Activated CD4-positive, alpha-beta T cell treated with anti-CD3 and anti-CD28 coated beads, Interleukin-2, amount 10 ng/mL, durations not matched to agents 7 days and 5 days (primary cell): ENCODE results near the gene CAMK2D. TPM values are rescaled to one million over a fixed set of nuclear protein-coding genes. Genes with fewer than 3 reads are reported as not detected.

Experiments used
- CTCF ChIA-PET: fragments of 350-600 bp; sonication (Branson Sonifier 250); formaldehyde crosslinking; loops from one replicate; lab custom pipeline; 2021; ENCODE audit warnings: antibody characterized with exemption; lab: Charles Lee
- POLR2A ChIA-PET: fragments of 350-600 bp; sonication (Branson Sonifier 250); formaldehyde crosslinking; loops from one replicate; lab custom pipeline; 2021; ENCODE audit warnings: antibody characterized with exemption; lab: Charles Lee
- DNase-seq: peaks from one replicate; pipeline ENCODE4 v3.0.0-alpha.2; 2020
- H3K27ac Mint-ChIP-seq: one replicate; pipeline ENCODE4 v1.8.0; 2021; ENCODE audit warnings: mild to moderate bottlenecking, moderate library complexity, mixed read lengths
- H3K27me3 Mint-ChIP-seq: one replicate; pipeline ENCODE4 v1.8.0; 2021; ENCODE audit warnings: mixed read lengths
- H3K36me3 Mint-ChIP-seq: one replicate; pipeline ENCODE4 v1.8.0; 2021; ENCODE audit warnings: low read depth, mixed read lengths
- H3K4me1 Mint-ChIP-seq: one replicate; pipeline ENCODE4 v1.8.0; 2021; ENCODE audit warnings: mixed read lengths
- H3K4me3 Mint-ChIP-seq: one replicate; pipeline ENCODE4 v1.8.0; 2021; ENCODE audit warnings: mild to moderate bottlenecking, moderate library complexity, mixed read lengths
- H3K9me3 Mint-ChIP-seq: one replicate; pipeline ENCODE4 v1.8.0; 2021; ENCODE audit warnings: mixed read lengths
- total RNA-seq, 2 experiments: library from RNA; stranded (reverse); gene quantifications; one replicate each; pipeline ENCODE4 v1.2.3, GENCODE V29; 2021

Gene CAMK2D
- total RNA-seq, 2 experiments from 2014 or later, result 37.8 to 38.5 TPM

GRCh38 chr4:113604955-113605354 lies 156.6 kb downstream of the CAMK2D start:
- POLR2A ChIA-PET, result no interaction called here
- Mint-ChIP-seq H3K27me3 (no peaks in the 10 kb centered on the region), H3K9me3 (peaks cover 7% of the 10 kb centered on the region), H3K27ac (no peak overlapping the region), H3K4me1 (no peaks in the 10 kb centered on the region), H3K36me3 (peaks cover 43% of the 10 kb centered on the region), H3K4me3 (no peak overlapping the region)
- CTCF ChIA-PET, result no interaction called here
- DNase-seq, result no peak

GRCh38 chr4:113603911-113604310 lies 157.6 kb downstream of the CAMK2D start:
- no peak overlapping the region for H3K27ac Mint-ChIP-seq
- CTCF ChIA-PET, result interaction anchor here (1.0 kb wide), 1 partner anchor 13 kb away, joined by 3 read pairs; no protein-coding TSS in a partner anchor

GRCh38 chr4:113602646-113603228 lies 158.8 kb downstream of the CAMK2D start:
- CTCF ChIA-PET, result no interaction called here
- peaks cover 36% of the 10 kb centered on the region for H3K36me3 Mint-ChIP-seq
- no peak for DNase-seq

More at GRCh38 chr4:113603911-113604310, 157.6 kb downstream of the CAMK2D start:
- H3K4me3 Mint-ChIP-seq, result no peak overlapping the region
- no peak for DNase-seq
- peaks cover 7% of the 10 kb centered on the region for H3K9me3 Mint-ChIP-seq
- no peaks in the 10 kb centered on the region for H3K4me1 Mint-ChIP-seq
- POLR2A ChIA-PET, result no interaction called here
- H3K36me3 Mint-ChIP-seq, result peaks cover 40% of the 10 kb centered on the region
- no peaks in the 10 kb centered on the region for H3K27me3 Mint-ChIP-seq

GRCh38 chr4:113601636-113602035 lies 159.9 kb downstream of the CAMK2D start:
- Mint-ChIP-seq H3K27me3 (no peaks in the 10 kb centered on the region), H3K9me3 (peaks cover 2% of the 10 kb centered on the region), H3K27ac (no peak overlapping the region), H3K4me3 (no peak overlapping the region), H3K4me1 (peaks cover 3% of the 10 kb centered on the region), H3K36me3 (peaks cover 30% of the 10 kb centered on the region)
- CTCF ChIA-PET, result interaction anchor here (0.6 kb wide), 1 partner anchor 26 kb away, joined by 3 read pairs; no protein-coding TSS in a partner anchor
- DNase-seq, result no peak
- POLR2A ChIA-PET, result no interaction called here

More at GRCh38 chr4:113602646-113603228, 158.8 kb downstream of the CAMK2D start:
- Mint-ChIP-seq H3K27me3 (no peaks in the 10 kb centered on the region), H3K27ac (no peak overlapping the region), H3K4me1 (no peaks in the 10 kb centered on the region), H3K9me3 (peaks cover 6% of the 10 kb centered on the region), H3K4me3 (no peak overlapping the region)
- POLR2A ChIA-PET, result no interaction called here

GRCh38 chr4:113596396-113596795 lies 165.1 kb downstream of the CAMK2D start:
- H3K27ac Mint-ChIP-seq, result no peak overlapping the region
- H3K4me3 Mint-ChIP-seq, result no peak overlapping the region
- H3K9me3 Mint-ChIP-seq, result peaks cover 2% of the 10 kb centered on the region
- no peak for DNase-seq
- peaks cover 22% of the 10 kb centered on the region for H3K4me1 Mint-ChIP-seq
- peaks cover 50% of the 10 kb centered on the region for H3K36me3 Mint-ChIP-seq
- no peaks in the 10 kb centered on the region for H3K27me3 Mint-ChIP-seq
- CTCF ChIA-PET, result interaction anchor here (0.6 to 1.1 kb wide), 3 partner anchors 21 to 71 kb away, joined by 3 to 4 read pairs (median 3); no protein-coding TSS in a partner anchor
- POLR2A ChIA-PET, result no interaction called here

- peaks cover 22% of the 10 kb centered on the region for H3K4me1 Mint-ChIP-seq
- peaks cover 51% of the 10 kb centered on the region for H3K36me3 Mint-ChIP-seq
- peaks cover 2% of the 10 kb centered on the region for H3K9me3 Mint-ChIP-seq
- ChIA-PET CTCF (no interaction called here), POLR2A (no interaction called here)
- no peak overlapping the region for H3K4me3 Mint-ChIP-seq
- no peak overlapping the region for H3K27ac Mint-ChIP-seq
- no peaks in the 10 kb centered on the region for H3K27me3 Mint-ChIP-seq
- no peak for DNase-seq
Measured at GRCh38 chr4:113594231-113594556, 167.3 kb downstream of the CAMK2D start.

GRCh38 chr4:113593400-113594230 lies 167.9 kb downstream of the CAMK2D start:
- Mint-ChIP-seq H3K4me1 (peaks cover 22% of the 10 kb centered on the region), H3K27ac (no peak overlapping the region), H3K36me3 (peaks cover 57% of the 10 kb centered on the region), H3K9me3 (peaks cover 2% of the 10 kb centered on the region), H3K4me3 (no peak overlapping the region), H3K27me3 (no peaks in the 10 kb centered on the region)
- CTCF ChIA-PET, result interaction anchor here (1.3 kb wide), 1 partner anchor 9 kb away, joined by 3 read pairs; no protein-coding TSS in a partner anchor
- POLR2A ChIA-PET, result no interaction called here
- no peak for DNase-seq

- DNase-seq, result no peak
- peaks cover 19% of the 10 kb centered on the region for H3K4me1 Mint-ChIP-seq
- CTCF ChIA-PET, result interaction anchor here (1.3 to 1.4 kb wide), 2 partner anchors 8 to 18 kb away, joined by 3 read pairs; no protein-coding TSS in a partner anchor
- POLR2A ChIA-PET, result no interaction called here
- H3K27ac Mint-ChIP-seq, result no peak overlapping the region
- H3K36me3 Mint-ChIP-seq, result peaks cover 50% of the 10 kb centered on the region
- no peak overlapping the region for H3K4me3 Mint-ChIP-seq
- H3K9me3 Mint-ChIP-seq, result peaks cover 2% of the 10 kb centered on the region
- H3K27me3 Mint-ChIP-seq, result no peaks in the 10 kb centered on the region
Measured at GRCh38 chr4:113591982-113592381, 169.6 kb downstream of the CAMK2D start.

- peaks cover 31% of the 10 kb centered on the region for H3K36me3 Mint-ChIP-seq
- no peaks in the 10 kb centered on the region for H3K27me3 Mint-ChIP-seq
- DNase-seq, result no peak
- CTCF ChIA-PET, result no interaction called here
- H3K4me1 Mint-ChIP-seq, result peaks cover 12% of the 10 kb centered on the region
- peaks cover 2% of the 10 kb centered on the region for H3K9me3 Mint-ChIP-seq
- no peak overlapping the region for H3K4me3 Mint-ChIP-seq
- POLR2A ChIA-PET, result no interaction called here
- H3K27ac Mint-ChIP-seq, result no peak overlapping the region
Measured at GRCh38 chr4:113588895-113589668, 172.5 kb downstream of the CAMK2D start.

GRCh38 chr4:113587640-113588275 lies 173.8 kb downstream of the CAMK2D start:
- Mint-ChIP-seq H3K9me3 (peaks cover 2% of the 10 kb centered on the region), H3K4me1 (peaks cover 9% of the 10 kb centered on the region), H3K27ac (no peak overlapping the region), H3K36me3 (peaks cover 25% of the 10 kb centered on the region), H3K27me3 (no peaks in the 10 kb centered on the region), H3K4me3 (no peak overlapping the region)
- POLR2A ChIA-PET, result no interaction called here
- CTCF ChIA-PET, result no interaction called here
- no peak for DNase-seq

GRCh38 chr4:113587156-113587555 lies 174.4 kb downstream of the CAMK2D start:
- peaks cover 25% of the 10 kb centered on the region for H3K36me3 Mint-ChIP-seq
- H3K9me3 Mint-ChIP-seq, result peaks cover 2% of the 10 kb centered on the region
- H3K27ac Mint-ChIP-seq, result no peak overlapping the region
- peaks cover 8% of the 10 kb centered on the region for H3K4me1 Mint-ChIP-seq
- no peak overlapping the region for H3K4me3 Mint-ChIP-seq
- DNase-seq, result no peak
- H3K27me3 Mint-ChIP-seq, result no peaks in the 10 kb centered on the region
- ChIA-PET POLR2A (no interaction called here), CTCF (interaction anchor here (1.6 kb wide), 1 partner anchor 20 kb away, joined by 3 read pairs; no protein-coding TSS in a partner anchor)

GRCh38 chr4:113586072-113586471 lies 175.5 kb downstream of the CAMK2D start:
- no peaks in the 10 kb centered on the region for H3K9me3 Mint-ChIP-seq
- CTCF ChIA-PET, result interaction anchor here (1.4 to 1.6 kb wide), 2 partner anchors 9 to 21 kb away, joined by 3 to 4 read pairs; no protein-coding TSS in a partner anchor
- no peak overlapping the region for H3K27ac Mint-ChIP-seq
- H3K27me3 Mint-ChIP-seq, result no peaks in the 10 kb centered on the region
- H3K36me3 Mint-ChIP-seq, result peaks cover 26% of the 10 kb centered on the region
- POLR2A ChIA-PET, result no interaction called here
- H3K4me1 Mint-ChIP-seq, result peaks cover 5% of the 10 kb centered on the region
- no peak for DNase-seq
- no peak overlapping the region for H3K4me3 Mint-ChIP-seq
